Caco-2 (cell line): ENCODE results near the gene DRD2. TPM values are rescaled to one million over a fixed set of nuclear protein-coding genes. Genes with fewer than 3 reads are reported as not detected.

ENCODE experiments used
- BruUV-seq: library from RNA; stranded (reverse); fragments of 400-500 nt; replicated peaks from 2 replicates; lab custom pipeline; 2021; lab: Mats Ljungman, UMichigan
- CTCF ChIA-PET: fragments of 300-600 bp; sonication (Branson Sonifier 250); formaldehyde crosslinking; loops from one replicate; lab custom pipeline; 2022; ENCODE audit warnings: antibody characterized with exemption; lab: Charles Lee
- POLR2A ChIA-PET: fragments of 300-600 bp; sonication (Branson Sonifier 250); formaldehyde crosslinking; loops from one replicate; lab custom pipeline; 2022; ENCODE audit warnings: antibody characterized with exemption; lab: Charles Lee
- DNase-seq, 2 experiments: peaks; one replicate each; pipeline versions ENCODE4 v3.0.0 to v3.0.0-alpha.2; 2020 to 2022
- H3K27me3 ChIP-seq: replicated peaks from 2 replicates; pipeline ENCODE4 v1.6.0; 2011; ENCODE audit warnings: low read length; ENCODE audit not compliant: control insufficient read depth, insufficient read depth
- H3K36me3 ChIP-seq: 2 replicates; pipeline ENCODE4 v1.5.1; 2011; ENCODE audit warnings: low read length; ENCODE audit not compliant: control insufficient read depth, insufficient read depth
- H3K4me1 ChIP-seq: fragments of 250-450 bp; sonication (Bioruptor Pico); 2 replicates; pipeline ENCODE4 v1.5.1; 2020; ENCODE audit warnings: mild to moderate bottlenecking
- H3K4me3 ChIP-seq: 2 replicates; pipeline ENCODE4 v1.5.1; 2011; ENCODE audit warnings: low read depth, mild to moderate bottlenecking, control low read depth, low read length
- H3K9me3 ChIP-seq: fragments of 250-450 bp; sonication (Bioruptor Pico); 2 replicates; pipeline ENCODE4 v1.5.1; 2020; ENCODE audit warnings: mild to moderate bottlenecking, moderate library complexity
- H3K27ac Mint-ChIP-seq: one replicate; pipeline ENCODE4 v1.8.0; 2022; ENCODE audit warnings: mixed read lengths; ENCODE audit not compliant: unreplicated experiment
- H3K27me3 Mint-ChIP-seq: one replicate; pipeline ENCODE4 v1.8.0; 2022; ENCODE audit warnings: mixed read lengths; ENCODE audit not compliant: insufficient read depth, unreplicated experiment
- H3K36me3 Mint-ChIP-seq: one replicate; pipeline ENCODE4 v1.8.0; 2022; ENCODE audit warnings: mild to moderate bottlenecking, mixed read lengths; ENCODE audit not compliant: insufficient read depth, unreplicated experiment
- H3K4me1 Mint-ChIP-seq: one replicate; pipeline ENCODE4 v1.8.0; 2022; ENCODE audit warnings: low read depth, mixed read lengths; ENCODE audit not compliant: unreplicated experiment
- H3K4me3 Mint-ChIP-seq: one replicate; pipeline ENCODE4 v1.8.0; 2022; ENCODE audit warnings: mild to moderate bottlenecking, moderate library complexity, mixed read lengths; ENCODE audit not compliant: unreplicated experiment
- H3K9me3 Mint-ChIP-seq: one replicate; pipeline ENCODE4 v1.8.0; 2022; ENCODE audit warnings: mixed read lengths; ENCODE audit not compliant: unreplicated experiment
- intact Hi-C: fragments of 100-400 bp; cut with micrococcal nuclease; formaldehyde crosslinking; loops from one replicate; pipeline ENCODE4 v1.10.0; 2022; ENCODE audit not compliant: unreplicated experiment
- total RNA-seq: library from RNA; stranded (reverse); gene quantifications from 2 replicates; pipeline ENCODE4 v1.2.3, GENCODE V29; 2022
- TF ChIP-seq, protein P1 (sequence below), 2 experiments: fragments of 200-600 bp in 1 of 2; IDR thresholded peaks; 1 replicate in 1 of 2; 2 replicates in 1 of 2; pipeline versions ENCODE4 v1.5.1 to v1.8.0; 2011 to 2022; ENCODE audit warnings: antibody characterized with exemption in 1 of 2, control low read depth in 1 of 2, inconsistent platforms in 1 of 2, low read depth in 1 of 2, low read length in 1 of 2, mild to moderate bottlenecking in 1 of 2, moderate library complexity in 1 of 2; ENCODE audit not compliant: insufficient read depth in 1 of 2, severe bottlenecking in 1 of 2, unreplicated experiment in 1 of 2

The DRD2 gene
- total RNA-seq, 1 experiment from 2014 or later: 13.9 TPM

DNA sequence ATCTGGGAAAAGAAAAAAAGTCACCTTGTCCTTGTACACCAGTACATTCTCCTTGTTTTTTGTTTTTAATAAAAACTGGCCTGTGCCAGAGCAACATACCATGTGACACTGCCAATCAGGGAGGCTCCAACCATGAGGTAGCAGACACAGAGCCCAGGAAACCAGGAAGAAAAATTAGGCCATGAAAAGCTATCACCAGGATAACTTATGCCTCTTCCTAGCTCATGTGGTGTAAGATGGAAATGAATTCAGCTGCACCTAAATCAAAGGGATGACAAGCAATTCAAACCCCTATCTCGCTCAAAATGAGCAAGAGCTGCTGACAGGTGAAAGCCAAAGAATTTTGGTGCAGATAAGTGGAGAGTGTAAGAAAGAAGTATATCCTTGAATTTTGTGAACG, 7.7 kb downstream of the DRD2 start:
- H3K4me1 ChIP-seq: peaks cover 19% of the 10 kb centered on the region
- no peaks in the 10 kb centered on the region for H3K9me3 Mint-ChIP-seq
- H3K36me3 Mint-ChIP-seq: no peaks in the 10 kb centered on the region
- no peak overlapping the region for H3K4me3 Mint-ChIP-seq
- TF ChIP-seq, protein P1, sequence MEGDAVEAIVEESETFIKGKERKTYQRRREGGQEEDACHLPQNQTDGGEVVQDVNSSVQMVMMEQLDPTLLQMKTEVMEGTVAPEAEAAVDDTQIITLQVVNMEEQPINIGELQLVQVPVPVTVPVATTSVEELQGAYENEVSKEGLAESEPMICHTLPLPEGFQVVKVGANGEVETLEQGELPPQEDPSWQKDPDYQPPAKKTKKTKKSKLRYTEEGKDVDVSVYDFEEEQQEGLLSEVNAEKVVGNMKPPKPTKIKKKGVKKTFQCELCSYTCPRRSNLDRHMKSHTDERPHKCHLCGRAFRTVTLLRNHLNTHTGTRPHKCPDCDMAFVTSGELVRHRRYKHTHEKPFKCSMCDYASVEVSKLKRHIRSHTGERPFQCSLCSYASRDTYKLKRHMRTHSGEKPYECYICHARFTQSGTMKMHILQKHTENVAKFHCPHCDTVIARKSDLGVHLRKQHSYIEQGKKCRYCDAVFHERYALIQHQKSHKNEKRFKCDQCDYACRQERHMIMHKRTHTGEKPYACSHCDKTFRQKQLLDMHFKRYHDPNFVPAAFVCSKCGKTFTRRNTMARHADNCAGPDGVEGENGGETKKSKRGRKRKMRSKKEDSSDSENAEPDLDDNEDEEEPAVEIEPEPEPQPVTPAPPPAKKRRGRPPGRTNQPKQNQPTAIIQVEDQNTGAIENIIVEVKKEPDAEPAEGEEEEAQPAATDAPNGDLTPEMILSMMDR (IDR thresholded peaks at IDR 0.05; ENCODE audit: insufficient read depth in 1 of 2, low read depth in 1 of 2, low read length in 1 of 2, severe bottlenecking in 1 of 2, unreplicated experiment in 1 of 2): no peak
- no peaks in the 10 kb centered on the region for H3K36me3 ChIP-seq
- H3K27me3 Mint-ChIP-seq: peaks cover 1% of the 10 kb centered on the region
- no peaks in the 10 kb centered on the region for H3K27me3 ChIP-seq
- CTCF ChIA-PET: no interaction called here
- no TSS peak for BruUV-seq
- H3K4me1 Mint-ChIP-seq: peaks cover 20% of the 10 kb centered on the region
- DNase-seq: no peak
- H3K27ac Mint-ChIP-seq: no peak overlapping the region
- intact Hi-C loops: no loop called here
- POLR2A ChIA-PET: no interaction called here
- H3K4me3 ChIP-seq: no peak overlapping the region
- no peaks in the 10 kb centered on the region for H3K9me3 ChIP-seq

DNA sequence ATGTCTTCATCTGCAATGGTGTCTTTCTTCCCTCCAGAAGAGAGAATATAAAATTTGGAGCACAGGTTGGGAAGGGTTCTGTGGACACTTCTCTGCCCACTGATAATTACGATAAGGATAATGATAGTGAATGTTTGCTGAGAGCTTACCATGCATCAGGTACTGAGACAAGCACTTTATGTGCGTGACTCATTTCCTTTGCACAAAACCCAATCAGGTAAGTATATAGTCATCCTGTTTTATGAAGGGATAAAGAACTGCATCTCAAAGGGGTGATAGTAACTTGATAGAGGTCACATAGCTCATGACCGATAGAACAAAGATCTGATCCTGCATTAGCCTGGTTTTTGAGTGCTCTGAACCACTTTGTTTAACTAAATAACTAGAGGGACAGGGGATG, 9.4 kb downstream of the DRD2 start:
- H3K4me1 ChIP-seq: peaks cover 19% of the 10 kb centered on the region
- H3K36me3 ChIP-seq: no peaks in the 10 kb centered on the region
- H3K36me3 Mint-ChIP-seq: no peaks in the 10 kb centered on the region
- CTCF ChIA-PET: no interaction called here
- intact Hi-C loops: no loop called here
- no peaks in the 10 kb centered on the region for H3K27me3 Mint-ChIP-seq
- H3K4me1 Mint-ChIP-seq: peaks cover 20% of the 10 kb centered on the region
- TF ChIP-seq, protein P1 (IDR thresholded peaks at IDR 0.05; ENCODE audit: insufficient read depth in 1 of 2, low read depth in 1 of 2, low read length in 1 of 2, severe bottlenecking in 1 of 2, unreplicated experiment in 1 of 2): no peak
- BruUV-seq: no TSS peak
- DNase-seq: no peak
- H3K27me3 ChIP-seq: no peaks in the 10 kb centered on the region
- no peaks in the 10 kb centered on the region for H3K9me3 ChIP-seq
- H3K27ac Mint-ChIP-seq: no peak overlapping the region
- no peaks in the 10 kb centered on the region for H3K9me3 Mint-ChIP-seq
- no peak overlapping the region for H3K4me3 Mint-ChIP-seq
- POLR2A ChIA-PET: no interaction called here
- no peak overlapping the region for H3K4me3 ChIP-seq

GRCh38 chr11:113464416-113464815, 10.8 kb downstream of the DRD2 start:
- H3K9me3 Mint-ChIP-seq: no peaks in the 10 kb centered on the region
- H3K4me3 Mint-ChIP-seq: no peak overlapping the region
- H3K27me3 Mint-ChIP-seq: no peaks in the 10 kb centered on the region
- no peaks in the 10 kb centered on the region for H3K36me3 Mint-ChIP-seq
- peaks cover 19% of the 10 kb centered on the region for H3K4me1 ChIP-seq
- no peaks in the 10 kb centered on the region for H3K36me3 ChIP-seq
- ChIA-PET CTCF (no interaction called here), POLR2A (no interaction called here)
- no peak for DNase-seq
- BruUV-seq: no TSS peak
- H3K9me3 ChIP-seq: no peaks in the 10 kb centered on the region
- no peaks in the 10 kb centered on the region for H3K27me3 ChIP-seq
- H3K4me3 ChIP-seq: no peak overlapping the region
- no peak overlapping the region for H3K27ac Mint-ChIP-seq
- peaks cover 20% of the 10 kb centered on the region for H3K4me1 Mint-ChIP-seq
- TF ChIP-seq, protein P1 (IDR thresholded peaks at IDR 0.05; ENCODE audit: insufficient read depth in 1 of 2, low read depth in 1 of 2, low read length in 1 of 2, severe bottlenecking in 1 of 2, unreplicated experiment in 1 of 2): no peak
- intact Hi-C loops: no loop called here
